Loucy (cell line): ENCODE measurements around the gene ADAD2.

Source experiments
- H2AFZ ChIP-seq: fragments of 200-600 bp; sonication (generic); 2 replicates; pipeline ENCODE4 v1.6.0; 2016; ENCODE audit warnings: antibody characterized with exemption, mild to moderate bottlenecking, low read length, moderate library complexity
- H3F3A ChIP-seq: fragments of 200-600 bp; 2 replicates; pipeline ENCODE4 v1.6.0; 2016; ENCODE audit warnings: antibody characterized with exemption, low read depth, mild to moderate bottlenecking
- H3K27me3 ChIP-seq: fragments of 200-600 bp; sonication (generic); 2 replicates; pipeline ENCODE4 v1.6.1; 2014; ENCODE audit warnings: low read length, mild to moderate bottlenecking; ENCODE audit not compliant: insufficient read depth, poor library complexity, severe bottlenecking
- H3K36me3 ChIP-seq: fragments of 200-600 bp; sonication (generic); 2 replicates; pipeline ENCODE4 v1.6.1; 2016; ENCODE audit warnings: low read length; ENCODE audit not compliant: insufficient read depth
- H3K4me1 ChIP-seq: fragments of 200-600 bp; sonication (generic); 2 replicates; pipeline ENCODE4 v1.5.1; 2014; ENCODE audit warnings: low read length, mild to moderate bottlenecking; ENCODE audit not compliant: insufficient read depth, poor library complexity, severe bottlenecking
- H3K4me2 ChIP-seq: fragments of 200-600 bp; sonication (generic); 2 replicates; pipeline ENCODE4 v1.6.0; 2014; ENCODE audit warnings: antibody characterized with exemption, low read length, low read depth, mild to moderate bottlenecking; ENCODE audit not compliant: poor library complexity, severe bottlenecking
- H3K4me3 ChIP-seq: fragments of 200-600 bp; sonication (generic); 2 replicates; pipeline ENCODE4 v1.5.1; 2014; ENCODE audit warnings: low read length, mild to moderate bottlenecking, mixed read lengths; ENCODE audit not compliant: poor library complexity, severe bottlenecking
- H3K79me2 ChIP-seq: fragments of 200-600 bp; sonication (generic); 2 replicates; pipeline ENCODE4 v1.6.1; 2014; ENCODE audit warnings: low read length; ENCODE audit not compliant: insufficient read depth
- H3K9ac ChIP-seq: fragments of 200-600 bp; sonication (generic); 2 replicates; pipeline ENCODE4 v1.6.0; 2014; ENCODE audit warnings: mild to moderate bottlenecking, low read depth, low read length, moderate library complexity; ENCODE audit not compliant: poor library complexity, severe bottlenecking
- H3K9me2 ChIP-seq: fragments of 200-600 bp; sonication (generic); replicated peaks from 2 replicates; pipeline ENCODE4 v1.6.1; 2016; ENCODE audit warnings: low read depth, low read length, mixed read lengths
- H3K9me3 ChIP-seq: fragments of 200-600 bp; sonication (generic); 2 replicates; pipeline ENCODE4 v1.6.1; 2014; ENCODE audit warnings: mild to moderate bottlenecking, antibody characterized with exemption, low read length, low read depth; ENCODE audit not compliant: insufficient read depth
- H4K20me1 ChIP-seq: fragments of 200-600 bp; sonication (generic); 2 replicates; pipeline ENCODE4 v1.6.0; 2014; ENCODE audit warnings: antibody characterized with exemption, low read length, mild to moderate bottlenecking; ENCODE audit not compliant: insufficient read depth, poor library complexity, severe bottlenecking
- EZH2phosphoT487 ChIP-seq: fragments of 200-600 bp; IDR thresholded peaks from 2 replicates; pipeline ENCODE4 v1.6.1; 2018; ENCODE audit warnings: antibody characterized with exemption, mild to moderate bottlenecking, moderate library complexity, borderline replicate concordance
- TF ChIP-seq, protein P1 (sequence below): fragments of 200-600 bp; sonication (generic); conservative IDR thresholded peaks from 2 replicates; pipeline ENCODE4 v1.5.1; 2014; ENCODE audit warnings: mild to moderate bottlenecking, antibody characterized with exemption, low read length

The ADAD2 gene

DNA sequence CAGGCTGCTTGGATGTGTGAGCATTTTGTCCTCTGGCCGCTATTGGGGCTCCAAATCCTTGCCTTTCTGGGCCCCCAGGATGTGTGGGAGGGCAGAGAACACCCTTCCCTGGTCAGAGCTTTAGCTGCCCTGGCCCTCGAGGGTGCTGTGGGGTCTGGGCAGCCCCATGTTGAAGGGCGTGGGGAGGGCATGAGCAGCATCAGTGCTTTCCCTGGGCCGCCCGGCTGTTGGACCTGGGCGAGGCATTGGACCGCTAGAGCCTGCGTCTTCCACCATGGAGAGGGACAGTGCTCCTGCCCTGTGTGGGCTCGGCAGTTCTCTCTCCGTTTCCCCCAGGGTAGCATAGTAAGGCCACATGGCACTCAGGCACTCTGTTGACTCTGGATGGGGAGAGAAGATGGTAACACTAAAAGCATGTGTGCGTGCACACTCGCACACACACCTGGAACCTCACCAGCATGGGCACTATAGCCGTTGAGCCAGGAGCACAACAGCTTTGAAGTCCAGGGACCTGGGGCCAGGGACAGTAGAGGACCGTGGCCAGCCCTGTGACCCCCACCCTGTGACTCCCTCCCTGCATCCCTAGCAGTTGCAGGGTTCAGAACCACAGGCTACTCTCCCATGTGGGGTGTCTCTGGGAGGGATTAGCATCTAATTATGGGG, 6.6 kb downstream of the ADAD2 start:
- Histone ChIP-seq H3K4me1 (no peaks in the 10 kb centered on the region), H3F3A (no peaks in the 10 kb centered on the region), H3K9ac (no peak overlapping the region), H2AFZ (no peak overlapping the region), H3K4me2 (no peak overlapping the region), H3K9me2 (no peaks in the 10 kb centered on the region), H3K27me3 (no peaks in the 10 kb centered on the region), H3K79me2 (no peaks in the 10 kb centered on the region), H4K20me1 (no peaks in the 10 kb centered on the region), H3K36me3 (no peaks in the 10 kb centered on the region), H3K4me3 (no peak overlapping the region), H3K9me3 (no peaks in the 10 kb centered on the region)
- TF ChIP-seq, protein P1, sequence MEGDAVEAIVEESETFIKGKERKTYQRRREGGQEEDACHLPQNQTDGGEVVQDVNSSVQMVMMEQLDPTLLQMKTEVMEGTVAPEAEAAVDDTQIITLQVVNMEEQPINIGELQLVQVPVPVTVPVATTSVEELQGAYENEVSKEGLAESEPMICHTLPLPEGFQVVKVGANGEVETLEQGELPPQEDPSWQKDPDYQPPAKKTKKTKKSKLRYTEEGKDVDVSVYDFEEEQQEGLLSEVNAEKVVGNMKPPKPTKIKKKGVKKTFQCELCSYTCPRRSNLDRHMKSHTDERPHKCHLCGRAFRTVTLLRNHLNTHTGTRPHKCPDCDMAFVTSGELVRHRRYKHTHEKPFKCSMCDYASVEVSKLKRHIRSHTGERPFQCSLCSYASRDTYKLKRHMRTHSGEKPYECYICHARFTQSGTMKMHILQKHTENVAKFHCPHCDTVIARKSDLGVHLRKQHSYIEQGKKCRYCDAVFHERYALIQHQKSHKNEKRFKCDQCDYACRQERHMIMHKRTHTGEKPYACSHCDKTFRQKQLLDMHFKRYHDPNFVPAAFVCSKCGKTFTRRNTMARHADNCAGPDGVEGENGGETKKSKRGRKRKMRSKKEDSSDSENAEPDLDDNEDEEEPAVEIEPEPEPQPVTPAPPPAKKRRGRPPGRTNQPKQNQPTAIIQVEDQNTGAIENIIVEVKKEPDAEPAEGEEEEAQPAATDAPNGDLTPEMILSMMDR = no peak
- no peak for TF ChIP-seq EZH2phosphoT487

DNA sequence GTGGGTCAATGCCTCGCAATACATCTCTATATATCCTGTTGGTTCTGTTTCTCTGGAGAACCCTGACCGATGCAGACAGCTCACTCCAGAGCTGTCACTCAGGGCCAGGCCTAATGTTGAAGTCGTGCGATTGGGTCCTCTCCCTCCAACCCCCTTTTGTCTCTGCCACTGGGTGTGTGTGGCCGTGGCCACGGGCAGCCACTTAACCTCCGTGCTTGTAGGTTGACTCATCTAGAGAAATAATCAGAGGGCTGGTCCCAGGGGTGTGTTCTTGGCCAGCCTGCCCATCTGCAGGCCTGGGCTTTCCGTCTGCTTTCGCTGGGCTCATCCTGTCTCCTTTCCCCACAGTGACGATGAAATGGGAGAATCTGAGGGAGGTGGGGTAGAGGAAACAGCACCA, 7.4 kb downstream of the ADAD2 start:
- no peaks in the 10 kb centered on the region for H3F3A ChIP-seq
- no peaks in the 10 kb centered on the region for H3K36me3 ChIP-seq
- no peaks in the 10 kb centered on the region for H3K4me1 ChIP-seq
- no peak overlapping the region for H3K9ac ChIP-seq
- H3K9me3 ChIP-seq = no peaks in the 10 kb centered on the region
- TF ChIP-seq, protein P1 = no peak
- no peak for TF ChIP-seq EZH2phosphoT487
- no peak overlapping the region for H3K4me3 ChIP-seq
- no peak overlapping the region for H3K4me2 ChIP-seq
- H2AFZ ChIP-seq = no peak overlapping the region
- no peaks in the 10 kb centered on the region for H3K9me2 ChIP-seq
- no peaks in the 10 kb centered on the region for H3K79me2 ChIP-seq
- no peaks in the 10 kb centered on the region for H4K20me1 ChIP-seq
- H3K27me3 ChIP-seq = no peaks in the 10 kb centered on the region

DNA sequence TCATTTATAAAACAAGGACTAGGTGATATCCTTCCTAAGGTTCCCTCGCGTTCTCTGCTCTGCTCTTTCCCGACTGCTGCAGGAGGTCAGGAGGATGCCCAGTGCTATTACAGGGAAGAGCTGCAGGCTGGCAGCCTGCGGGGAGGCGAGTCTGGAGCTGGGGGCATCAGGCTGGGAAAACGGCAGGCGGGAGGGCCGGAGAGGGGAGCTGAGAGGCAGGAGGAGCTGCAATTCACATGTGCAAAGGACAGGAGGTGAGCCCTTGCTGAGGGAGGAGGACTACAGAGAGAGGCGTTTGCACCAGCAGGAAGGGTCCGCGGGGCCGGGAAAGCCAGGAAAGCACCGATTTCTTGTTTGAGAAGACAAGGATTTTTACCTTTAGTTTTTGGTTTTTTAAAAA, 8.1 kb downstream of the ADAD2 start:
- Histone ChIP-seq H3K36me3 (no peaks in the 10 kb centered on the region), H3K9me3 (no peaks in the 10 kb centered on the region), H3K4me1 (no peaks in the 10 kb centered on the region), H3K4me2 (no peak overlapping the region), H3K4me3 (no peak overlapping the region), H3F3A (no peaks in the 10 kb centered on the region), H3K9ac (no peak overlapping the region), H4K20me1 (no peaks in the 10 kb centered on the region), H3K27me3 (no peaks in the 10 kb centered on the region), H3K9me2 (no peaks in the 10 kb centered on the region), H3K79me2 (no peaks in the 10 kb centered on the region), H2AFZ (no peak overlapping the region)
- TF ChIP-seq, protein P1 = no peak
- TF ChIP-seq EZH2phosphoT487 = no peak
